GM21526 (cell line): ENCODE measurements around the gene SLC31A1.
A peak's percentile ranks its signal among the peaks of the same experiment; 100 is the strongest.
"Not testable (repeated sequence)": the region's sequence is repeated elsewhere in the genome, so short reads cannot be mapped to it uniquely, and the experiment has no call there.

Source experiments
- ATAC-seq: cut with Tn5 transposase; IDR thresholded peaks from one replicate; pipeline ENCODE4 v1.9.1; 2021; ENCODE audit warnings: moderate library complexity; ENCODE audit not compliant: unreplicated experiment, low FRiP score

The SLC31A1 gene

DNA sequence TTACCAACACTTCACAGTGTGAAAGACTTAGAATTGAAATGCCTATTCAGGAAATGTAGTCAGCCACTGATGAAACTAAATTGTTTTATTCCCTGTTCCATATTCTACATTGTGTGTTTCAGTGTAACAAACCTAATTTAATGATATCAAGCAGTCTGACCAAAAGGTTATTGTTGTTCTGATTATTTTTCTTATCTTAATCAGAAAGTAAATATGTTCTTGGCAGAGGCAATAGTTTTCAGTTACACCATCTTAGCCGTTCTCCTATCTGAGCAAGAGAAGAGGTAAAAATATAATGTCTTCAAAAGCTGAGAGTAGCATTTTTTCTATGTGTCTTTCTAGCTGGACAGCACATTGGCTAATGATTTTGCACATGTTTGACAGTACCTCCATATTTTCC lies 36.9 kb downstream of the SLC31A1 start:
- ATAC-seq = no peak

- ATAC-seq = no peak
These were observed 40.8 kb downstream of the SLC31A1 start for GRCh38 chr9:113261917-113262671.

- no peak for ATAC-seq
These were observed 44.8 kb downstream of the SLC31A1 start for GRCh38 chr9:113266174-113266573.

GRCh38 chr9:113267911-113268566 lies 46.7 kb downstream of the SLC31A1 start:
- ATAC-seq = no peak

GRCh38 chr9:113269355-113269754 lies 48.0 kb downstream of the SLC31A1 start:
- ATAC-seq = no peak

DNA sequence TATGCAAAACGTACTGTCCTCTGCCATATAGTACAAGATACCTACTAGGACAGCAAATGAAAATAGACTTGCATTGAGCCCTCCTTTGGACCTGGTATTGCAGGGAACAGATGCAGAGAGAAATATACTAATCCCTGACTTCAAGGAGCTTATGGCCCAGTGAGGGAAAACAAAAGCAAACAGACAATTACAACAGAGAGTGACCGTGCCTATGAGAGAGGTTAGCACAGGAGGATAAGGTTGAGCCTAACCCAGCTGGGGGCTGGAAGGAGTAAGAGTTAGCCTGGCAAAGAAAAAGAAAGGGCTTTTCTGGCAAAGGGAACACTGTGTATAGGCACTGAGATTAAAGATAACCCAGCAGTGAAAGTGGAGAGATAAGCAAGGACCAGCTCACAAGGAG lies 48.5 kb downstream of the SLC31A1 start:
- no peak for ATAC-seq

DNA sequence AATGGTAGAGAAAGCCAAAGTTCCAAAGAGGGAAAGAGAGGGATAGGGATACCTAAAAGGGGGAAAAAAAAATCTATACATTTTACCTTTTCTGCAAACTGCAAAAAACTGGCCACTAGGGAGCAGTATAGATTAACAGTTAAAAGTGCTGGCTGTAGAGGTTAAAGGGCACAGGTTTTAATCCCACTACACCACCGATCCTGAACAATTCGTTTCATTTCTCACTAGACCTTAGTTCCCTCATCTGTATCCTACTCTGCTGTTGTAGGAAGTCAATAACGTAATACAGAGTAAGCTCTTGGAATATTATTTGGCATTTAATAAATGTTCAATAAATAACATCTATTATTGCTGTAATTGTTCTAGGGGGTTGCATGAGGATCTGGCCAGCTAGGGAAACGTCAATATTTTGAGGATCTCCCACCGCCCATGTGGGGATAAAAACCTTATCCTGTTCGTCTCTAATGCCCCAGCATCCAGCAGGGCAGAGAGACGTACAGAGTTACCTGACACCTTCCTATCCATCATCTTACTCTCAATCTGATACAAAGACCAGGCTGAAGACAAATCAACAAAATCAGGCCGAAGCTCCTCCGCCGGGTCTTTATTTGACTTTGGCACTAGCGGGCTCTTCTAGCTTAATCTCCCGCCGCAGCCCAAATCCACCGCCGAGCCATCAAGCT lies 53.3 kb downstream of the SLC31A1 start:
- ATAC-seq = peak; percentile 16

DNA sequence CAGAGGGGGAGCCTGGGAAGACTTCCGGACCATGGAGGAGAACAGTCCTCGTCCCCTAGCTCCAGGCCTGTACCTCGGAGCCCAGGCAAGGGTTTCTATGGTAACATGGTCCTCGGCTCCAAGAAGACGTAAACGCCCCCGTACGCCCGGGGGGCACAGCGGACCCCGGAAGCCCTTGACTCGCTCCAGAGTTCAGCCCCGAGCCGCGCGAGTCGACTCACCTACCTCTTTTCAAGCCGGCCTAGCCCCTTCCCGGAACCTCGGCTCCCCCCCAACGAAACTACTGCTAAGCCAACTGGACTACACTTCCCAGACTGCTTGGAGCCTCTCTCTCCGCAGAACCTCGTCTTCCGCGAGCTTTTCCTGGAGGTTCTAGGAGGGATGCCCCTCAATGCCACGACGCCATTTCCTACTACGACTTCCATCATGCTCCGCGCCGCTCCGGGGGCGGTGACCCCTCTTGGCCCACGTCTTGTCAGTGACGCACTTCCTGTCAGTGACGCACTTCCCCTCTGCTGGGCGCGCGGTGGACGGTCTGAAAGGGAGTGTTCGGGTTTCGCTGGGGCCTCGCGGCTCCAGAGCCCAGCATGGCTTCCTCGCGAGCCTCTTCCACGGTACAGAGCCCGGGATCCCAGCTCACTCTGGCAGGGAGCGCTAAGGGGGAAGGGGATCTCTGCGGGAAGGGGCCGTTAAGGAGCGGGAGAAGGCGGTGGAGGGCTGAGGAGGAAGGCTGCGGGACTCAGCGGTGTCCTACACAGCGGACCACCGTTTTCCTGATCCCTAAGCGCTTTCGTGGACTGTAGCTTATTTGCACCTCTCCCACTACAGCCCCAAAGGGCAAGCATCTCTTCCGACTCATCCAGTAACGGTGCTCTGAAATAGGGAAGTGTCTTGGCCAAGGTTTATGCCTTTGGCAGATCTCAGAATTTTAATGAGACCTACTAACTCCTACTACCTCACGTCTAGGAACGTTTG lies 54.1 kb downstream of the SLC31A1 start, which contains the start of the genes CDC26 and PRPF4:
TSS of gene CDC26 (minus strand) at position 416 of the 975 bp plus-strand sequence. CDS start 3,065 bp downstream, outside the sequence.
TSS of gene PRPF4 (plus strand) at position 502 of the 975 bp plus-strand sequence. CDS start at position 588, 86 bp downstream.
- peak; percentile 94 for ATAC-seq

GRCh38 chr9:113278840-113279239 lies 57.5 kb downstream of the SLC31A1 start:
- ATAC-seq = no peak

GRCh38 chr9:113281356-113281755 lies 60.0 kb downstream of the SLC31A1 start:
- ATAC-seq = no peak

- no peak for ATAC-seq
These were observed 67.7 kb downstream of the SLC31A1 start for GRCh38 chr9:113289091-113289490.

DNA sequence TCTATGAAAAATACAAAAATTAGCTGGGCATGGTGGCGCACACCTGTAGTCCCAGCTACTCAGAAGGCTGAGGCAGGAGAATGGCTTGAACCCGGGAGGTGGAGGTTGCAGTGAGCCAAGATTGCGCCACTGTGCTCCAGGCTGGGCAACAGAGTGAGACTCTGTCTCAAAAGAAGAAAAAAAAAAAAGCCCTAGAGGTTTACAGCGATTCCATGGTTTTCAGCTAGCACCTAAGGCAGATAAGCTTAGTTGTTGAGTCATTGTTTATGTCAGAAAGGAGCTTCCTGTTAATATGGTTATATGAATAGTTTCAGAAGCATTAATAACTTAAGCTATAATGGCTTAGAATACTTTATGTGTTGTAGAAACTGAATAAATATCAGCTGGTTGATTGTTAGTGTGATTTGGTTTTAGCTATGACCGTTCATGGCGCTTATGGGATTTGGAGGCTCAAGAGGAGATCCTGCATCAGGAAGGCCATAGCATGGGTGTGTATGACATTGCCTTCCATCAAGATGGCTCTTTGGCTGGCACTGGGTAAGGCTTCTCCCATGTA lies 68.8 kb downstream of the SLC31A1 start:
- ATAC-seq = no peak

DNA sequence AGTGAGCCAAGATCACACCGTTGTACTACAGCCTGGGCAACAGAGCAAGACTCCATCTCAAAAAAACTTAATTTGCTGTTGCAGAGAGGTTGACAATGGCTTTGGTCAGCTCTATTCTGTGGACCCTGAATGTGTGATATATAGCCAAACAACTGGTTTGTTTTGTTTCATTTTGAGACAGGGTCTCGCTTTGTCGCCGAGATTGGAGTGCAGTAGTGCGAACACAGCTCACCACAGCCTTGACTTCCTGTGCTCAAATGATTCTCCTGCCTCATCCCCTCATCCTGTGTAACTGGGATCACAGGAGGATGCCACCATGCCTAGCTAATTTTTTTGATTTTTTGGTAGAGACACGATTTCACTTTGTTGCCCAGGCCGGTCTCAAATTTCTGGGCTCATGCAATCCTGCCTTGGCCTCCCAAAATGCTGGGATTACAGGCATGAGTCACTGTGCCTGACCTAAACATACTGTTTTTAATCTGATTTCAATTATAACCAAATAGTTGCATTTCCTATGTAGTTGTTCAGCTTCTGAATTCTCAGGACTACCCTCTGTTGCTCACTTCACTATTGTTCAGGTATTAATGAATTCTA lies 72.0 kb downstream of the SLC31A1 start:
- no peak for ATAC-seq

GRCh38 chr9:113296247-113296646 lies 74.9 kb downstream of the SLC31A1 start:
- not testable (repeated sequence) for ATAC-seq

GRCh38 chr9:113296796-113297558 lies 75.6 kb downstream of the SLC31A1 start:
- ATAC-seq = no peak

GRCh38 chr9:113298311-113298710 lies 77.0 kb downstream of the SLC31A1 start:
- ATAC-seq = no peak

DNA sequence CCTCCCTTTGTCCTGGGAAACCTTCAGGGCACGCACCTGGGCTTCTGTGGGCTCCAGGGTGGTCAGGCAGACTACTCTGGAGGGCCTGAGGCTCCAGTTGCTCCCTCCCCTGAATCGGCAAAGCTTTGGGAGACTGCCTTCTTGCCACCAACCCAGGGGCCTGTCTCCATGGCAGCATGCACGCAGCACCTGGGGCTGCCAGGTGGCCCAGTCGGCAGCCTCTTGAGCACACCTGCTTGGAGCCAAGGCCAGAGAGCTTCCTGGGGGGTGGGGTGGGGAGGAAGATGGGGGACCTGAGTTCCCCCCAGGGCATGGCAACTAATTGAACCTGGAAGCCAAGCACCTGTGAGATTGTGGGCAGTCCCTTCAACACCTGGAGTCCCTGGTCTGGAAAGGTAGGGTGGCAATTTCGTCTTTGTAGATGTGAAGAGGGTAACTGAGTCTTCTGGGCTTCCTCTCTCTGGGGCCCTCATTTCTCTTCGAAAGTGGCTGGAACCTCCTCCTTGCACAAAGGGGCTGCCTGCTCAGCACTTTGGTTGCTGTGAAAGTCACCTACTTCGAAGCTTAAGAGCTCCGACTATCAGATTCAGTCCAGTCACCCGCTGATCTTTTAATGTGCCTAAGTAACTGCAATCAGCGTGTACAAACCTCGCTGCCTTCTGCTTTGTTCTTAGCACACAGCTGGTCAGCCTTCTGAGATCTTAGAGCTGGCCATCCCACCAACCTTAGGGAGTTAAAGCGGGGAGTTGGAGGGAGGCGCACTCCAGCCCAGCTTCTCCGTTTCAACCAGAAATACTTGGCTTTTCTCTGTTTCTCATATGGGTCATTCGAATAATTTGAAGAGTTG lies 77.8 kb downstream of the SLC31A1 start:
- no peak for ATAC-seq

DNA sequence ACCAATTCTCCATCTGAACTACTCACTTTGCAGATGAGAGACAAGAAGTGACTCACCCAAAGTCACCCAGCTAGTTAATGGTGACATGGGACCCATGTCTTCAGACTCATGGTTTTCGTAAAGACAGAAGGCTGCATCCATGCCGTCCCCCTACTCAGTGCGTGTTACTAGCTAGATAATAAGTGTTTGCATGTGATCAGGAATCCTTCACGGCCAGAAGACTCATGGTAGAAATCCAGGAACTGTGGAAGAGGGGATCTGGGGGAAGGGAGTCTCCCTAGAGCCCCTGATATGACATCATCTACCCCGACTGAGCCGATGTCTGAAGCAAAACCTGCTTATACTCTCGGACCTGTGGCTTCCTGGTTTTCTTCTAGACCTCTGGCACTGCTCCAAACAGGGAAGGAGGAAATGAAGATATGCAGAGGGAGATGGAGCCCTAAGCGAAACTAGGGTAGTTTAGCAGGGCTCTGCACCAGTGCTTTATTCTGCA lies 78.5 kb downstream of the SLC31A1 start:
- ATAC-seq = no peak
